A673 (cell line): ENCODE data around the gene IFNL1.

Source experiments
- EZH2 ChIP-seq: fragments of 200-600 bp; sonication (generic); IDR thresholded peaks from 2 replicates; pipeline ENCODE4 v1.6.1; 2017; ENCODE audit warnings: borderline replicate concordance, low read depth, mild to moderate bottlenecking, mixed read lengths, antibody characterized with exemption, low read length; ENCODE audit not compliant: poor library complexity, severe bottlenecking
- TF ChIP-seq, protein P1 (sequence below): fragments of 300-800, 200-600 bp; sonication (generic); conservative IDR thresholded peaks from 2 replicates; pipeline ENCODE4 v1.5.1; 2017; ENCODE audit warnings: low read depth, mild to moderate bottlenecking, antibody characterized with exemption, low read length, moderate library complexity, mixed read lengths

DNA sequence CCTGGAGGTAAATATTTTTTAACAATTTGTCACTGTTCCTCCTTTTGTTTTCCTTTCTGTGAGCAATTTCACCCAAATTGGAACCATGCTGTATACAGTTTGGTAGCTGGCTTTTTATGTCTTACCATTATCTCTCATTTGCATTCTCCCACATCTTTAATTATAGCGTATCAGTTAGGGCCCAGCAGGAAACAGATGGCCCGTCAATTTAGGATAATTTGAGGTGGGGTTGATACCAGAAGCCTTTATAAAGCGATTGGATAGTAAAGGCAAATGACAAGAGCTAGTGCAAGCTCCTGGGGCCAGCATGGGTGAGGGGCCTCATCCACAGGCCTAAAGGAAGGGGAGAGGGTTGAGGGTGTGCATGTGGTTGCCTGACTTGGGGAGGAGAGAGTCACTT lies 43.7 kb upstream of the IFNL1 start:
- TF ChIP-seq, protein P1, sequence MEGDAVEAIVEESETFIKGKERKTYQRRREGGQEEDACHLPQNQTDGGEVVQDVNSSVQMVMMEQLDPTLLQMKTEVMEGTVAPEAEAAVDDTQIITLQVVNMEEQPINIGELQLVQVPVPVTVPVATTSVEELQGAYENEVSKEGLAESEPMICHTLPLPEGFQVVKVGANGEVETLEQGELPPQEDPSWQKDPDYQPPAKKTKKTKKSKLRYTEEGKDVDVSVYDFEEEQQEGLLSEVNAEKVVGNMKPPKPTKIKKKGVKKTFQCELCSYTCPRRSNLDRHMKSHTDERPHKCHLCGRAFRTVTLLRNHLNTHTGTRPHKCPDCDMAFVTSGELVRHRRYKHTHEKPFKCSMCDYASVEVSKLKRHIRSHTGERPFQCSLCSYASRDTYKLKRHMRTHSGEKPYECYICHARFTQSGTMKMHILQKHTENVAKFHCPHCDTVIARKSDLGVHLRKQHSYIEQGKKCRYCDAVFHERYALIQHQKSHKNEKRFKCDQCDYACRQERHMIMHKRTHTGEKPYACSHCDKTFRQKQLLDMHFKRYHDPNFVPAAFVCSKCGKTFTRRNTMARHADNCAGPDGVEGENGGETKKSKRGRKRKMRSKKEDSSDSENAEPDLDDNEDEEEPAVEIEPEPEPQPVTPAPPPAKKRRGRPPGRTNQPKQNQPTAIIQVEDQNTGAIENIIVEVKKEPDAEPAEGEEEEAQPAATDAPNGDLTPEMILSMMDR = no peak
- TF ChIP-seq EZH2 = no peak
